HG03108 (cell line): ENCODE data around the gene TMEM175.

Experiments
- ATAC-seq: cut with Tn5 transposase; IDR thresholded peaks from one replicate; pipeline ENCODE4 v1.9.1; 2021; ENCODE audit warnings: moderate library complexity; ENCODE audit not compliant: unreplicated experiment

The TMEM175 gene

DNA sequence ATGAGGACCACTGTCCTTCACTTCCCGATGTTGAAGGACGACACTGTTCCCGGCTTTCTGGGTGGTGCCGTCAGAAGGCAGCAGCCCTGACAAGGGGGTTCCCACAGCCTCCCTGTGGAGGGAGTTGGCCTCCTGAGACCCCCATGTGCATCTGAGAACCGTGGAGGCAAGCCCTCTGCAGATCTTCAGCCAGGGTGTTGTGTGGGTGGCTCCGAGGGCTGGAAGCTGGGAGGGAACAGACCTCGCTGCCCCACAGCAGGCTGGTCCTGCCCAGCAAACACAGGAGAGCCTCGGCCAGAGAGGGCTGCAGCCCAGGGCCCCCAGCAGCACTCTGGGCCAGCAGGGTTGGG, 24.9 kb downstream of the TMEM175 start:
- no peak for ATAC-seq

- no peak for ATAC-seq
Measured at GRCh38 chr4:957581-958313, 25.5 kb downstream of the TMEM175 start.

DNA sequence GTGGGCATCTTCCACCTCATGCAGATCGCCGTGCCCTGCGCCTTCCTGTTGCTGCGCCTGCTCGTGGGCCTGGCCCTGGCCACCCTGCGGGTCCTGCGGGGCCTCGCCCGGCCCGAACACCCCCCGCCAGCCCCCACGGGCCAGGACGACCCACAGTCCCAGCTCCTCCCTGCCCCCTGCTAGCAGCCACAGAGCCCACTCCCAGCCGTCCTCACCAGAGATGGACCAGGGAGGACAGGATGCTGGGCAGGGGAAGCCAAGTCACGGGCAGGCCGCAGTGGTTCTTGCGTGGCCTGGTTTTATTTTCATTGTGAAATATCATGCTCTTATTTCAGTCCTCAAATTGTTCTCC, 26.0 kb downstream of the TMEM175 start:
- ATAC-seq: no peak

DNA sequence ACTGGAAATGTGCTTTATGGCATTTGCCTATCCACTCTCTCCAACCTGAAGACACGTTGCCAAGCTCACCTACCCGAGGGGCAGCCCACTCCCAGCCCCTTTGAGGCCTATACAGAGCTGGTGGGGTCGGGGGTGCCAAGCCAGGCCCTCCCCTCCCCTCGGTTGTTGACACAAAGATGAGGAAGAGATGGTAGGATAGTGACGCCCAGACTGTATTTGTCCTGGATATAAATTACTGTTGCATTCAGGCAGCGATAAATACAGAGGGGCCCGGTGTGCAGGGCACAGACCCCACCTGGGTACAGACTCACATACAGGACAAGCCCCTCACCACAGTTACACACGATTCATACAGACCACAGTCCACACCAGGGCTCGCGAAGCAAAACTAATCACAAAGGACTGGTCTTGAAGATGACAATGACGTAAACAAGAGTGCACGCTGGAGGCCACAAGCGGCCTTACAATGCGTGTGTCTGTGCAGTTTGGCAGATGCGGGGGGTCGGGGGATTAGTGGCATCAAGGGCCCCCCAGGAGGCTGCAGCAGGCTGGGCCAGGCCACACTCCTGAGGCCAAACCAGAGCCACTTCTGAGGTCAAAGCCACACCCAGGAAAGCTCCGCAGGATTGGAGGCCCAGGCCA, 26.6 kb downstream of the TMEM175 start:
- ATAC-seq: no peak

DNA sequence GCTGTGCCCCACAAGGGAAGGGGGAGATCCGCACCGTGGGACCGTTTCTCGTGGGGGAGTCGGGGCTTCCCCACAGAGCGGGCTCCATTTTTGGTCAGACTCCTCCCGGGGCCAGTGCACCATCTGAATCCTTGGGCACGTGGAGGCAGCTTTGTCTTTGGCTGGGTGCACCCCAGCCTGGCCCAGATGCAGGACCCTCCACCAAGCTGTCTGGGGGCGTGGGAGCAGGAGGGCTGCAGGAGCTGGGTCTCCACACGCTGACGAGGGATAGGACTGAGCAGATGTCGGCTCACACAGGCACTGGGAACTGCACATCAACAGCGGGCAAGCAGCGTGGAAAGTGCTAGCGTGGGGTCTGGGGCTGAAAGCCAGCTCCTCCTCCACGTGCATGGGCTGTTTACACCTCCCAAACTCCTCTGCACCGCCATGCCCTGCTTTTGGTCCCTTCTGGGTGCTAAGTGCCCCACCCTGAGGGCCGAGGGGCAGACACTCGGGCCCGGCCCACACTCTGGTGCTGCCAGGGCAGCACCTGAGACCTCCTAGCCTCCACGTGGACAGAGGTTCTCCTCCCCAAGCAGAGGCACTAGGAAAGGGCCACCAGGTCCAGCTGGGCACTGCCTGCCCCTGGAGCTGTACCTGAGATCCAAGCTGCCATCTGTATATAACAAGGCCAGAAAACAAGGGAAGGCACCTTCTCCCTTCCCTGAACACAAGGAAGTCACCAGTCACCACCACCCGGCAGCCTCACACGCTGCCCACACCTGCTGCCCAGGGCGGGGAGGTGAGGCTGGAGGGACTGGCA, 27.3 kb downstream of the TMEM175 start:
- ATAC-seq: no peak

DNA sequence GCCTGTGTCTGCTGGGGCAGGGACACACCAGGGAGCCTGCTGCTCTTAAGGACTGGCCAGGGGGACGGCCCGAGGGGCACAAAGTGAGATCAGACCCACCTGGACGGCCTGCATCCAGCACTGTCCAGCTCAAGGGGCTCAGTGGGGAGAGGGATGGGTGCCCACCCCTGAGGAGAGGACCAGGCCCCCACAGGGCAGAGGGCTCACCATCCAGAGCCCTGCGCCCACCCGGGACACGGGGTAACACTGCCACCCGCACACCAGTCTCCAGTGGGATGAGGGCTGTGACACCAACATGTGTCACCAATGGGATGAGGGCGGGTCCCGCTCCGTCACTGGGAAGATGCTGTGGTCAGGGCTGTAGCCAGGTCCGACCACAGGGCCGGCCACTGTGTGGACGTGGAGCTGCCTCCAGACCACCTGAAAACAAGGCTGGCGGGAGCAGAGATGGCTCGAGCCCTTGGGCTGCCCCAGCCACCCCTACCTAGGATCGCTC, 27.9 kb downstream of the TMEM175 start:
- ATAC-seq: no peak

DNA sequence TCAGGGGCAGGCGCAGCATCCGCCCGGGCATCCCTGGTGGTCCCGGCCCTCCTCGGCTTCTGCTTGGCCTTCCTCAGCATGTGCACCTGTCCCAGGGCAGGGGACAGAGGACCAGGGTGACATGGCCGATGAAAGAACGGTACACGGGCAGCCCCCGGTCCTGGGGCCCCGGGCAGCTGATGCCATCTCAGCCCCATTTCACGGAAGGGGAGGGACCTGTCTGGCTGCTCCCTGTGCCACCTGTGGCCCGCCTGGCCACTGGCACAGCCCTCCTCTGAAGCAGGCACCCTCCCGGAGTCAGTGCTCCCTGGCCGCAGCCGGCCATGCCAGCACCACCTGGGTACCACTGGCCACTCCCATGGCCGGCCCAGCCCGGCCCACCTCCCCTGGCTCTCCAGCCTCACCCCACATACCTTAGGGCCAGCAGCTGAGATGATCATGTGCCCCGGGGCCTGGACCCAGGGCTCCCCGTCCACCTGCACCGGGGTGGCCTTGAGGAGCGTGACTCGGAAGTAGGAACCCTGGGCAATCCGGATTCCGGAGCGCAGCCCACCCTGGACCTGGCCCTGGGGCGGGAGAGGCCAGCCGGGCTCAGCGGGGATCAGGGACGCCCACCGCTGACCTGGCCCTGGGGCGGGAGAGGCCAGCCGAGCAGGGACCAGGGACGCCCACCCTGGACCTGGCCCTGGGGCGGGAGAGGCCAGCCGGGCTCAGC, 28.5 kb downstream of the TMEM175 start:
- ATAC-seq: no peak

DNA sequence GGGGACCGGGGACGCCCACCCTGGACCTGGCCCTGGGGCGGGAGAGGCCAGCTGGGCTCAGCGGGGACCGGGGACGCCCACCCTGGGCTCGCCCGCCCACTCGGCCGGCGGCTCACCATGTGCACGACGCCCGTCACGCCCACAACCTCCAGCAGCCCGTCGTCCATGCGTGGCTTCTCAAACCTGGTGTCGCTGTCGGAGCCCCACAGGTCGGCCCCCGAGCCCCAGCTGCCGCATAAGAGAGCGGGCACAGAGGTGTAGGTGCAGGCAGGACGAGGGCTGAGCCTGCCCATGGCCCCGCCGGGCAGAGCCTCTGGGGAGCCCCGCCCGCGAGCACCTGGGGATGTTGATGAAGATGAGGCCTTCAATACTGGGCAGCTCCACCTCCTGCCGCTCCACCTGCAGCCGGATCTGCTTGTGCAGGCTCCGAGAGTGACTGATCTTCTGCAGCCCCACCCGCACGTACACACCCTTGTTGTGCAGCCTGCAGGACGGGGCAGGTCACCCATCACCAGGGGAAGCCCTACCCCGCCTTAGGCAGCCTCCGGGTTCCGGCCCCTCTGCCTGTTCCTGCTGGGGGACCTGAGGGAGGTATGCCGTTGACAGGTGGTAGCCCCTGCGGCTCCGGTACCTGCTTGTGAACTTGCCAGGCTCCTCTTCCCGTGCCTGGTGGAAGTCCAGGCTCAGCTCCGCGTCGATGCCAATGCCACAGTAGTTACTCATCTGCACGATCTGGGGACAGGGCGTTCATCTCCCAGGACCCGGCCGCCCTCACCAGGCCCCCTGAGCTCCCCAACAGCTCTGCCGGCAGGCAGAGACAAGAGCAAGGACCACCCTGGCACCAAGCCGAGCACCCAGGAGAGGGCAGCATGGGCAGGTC, 29.3 kb downstream of the TMEM175 start:
- no peak for ATAC-seq

GRCh38 chr4:962231-963208, 30.3 kb downstream of the TMEM175 start:
- ATAC-seq: no peak

DNA sequence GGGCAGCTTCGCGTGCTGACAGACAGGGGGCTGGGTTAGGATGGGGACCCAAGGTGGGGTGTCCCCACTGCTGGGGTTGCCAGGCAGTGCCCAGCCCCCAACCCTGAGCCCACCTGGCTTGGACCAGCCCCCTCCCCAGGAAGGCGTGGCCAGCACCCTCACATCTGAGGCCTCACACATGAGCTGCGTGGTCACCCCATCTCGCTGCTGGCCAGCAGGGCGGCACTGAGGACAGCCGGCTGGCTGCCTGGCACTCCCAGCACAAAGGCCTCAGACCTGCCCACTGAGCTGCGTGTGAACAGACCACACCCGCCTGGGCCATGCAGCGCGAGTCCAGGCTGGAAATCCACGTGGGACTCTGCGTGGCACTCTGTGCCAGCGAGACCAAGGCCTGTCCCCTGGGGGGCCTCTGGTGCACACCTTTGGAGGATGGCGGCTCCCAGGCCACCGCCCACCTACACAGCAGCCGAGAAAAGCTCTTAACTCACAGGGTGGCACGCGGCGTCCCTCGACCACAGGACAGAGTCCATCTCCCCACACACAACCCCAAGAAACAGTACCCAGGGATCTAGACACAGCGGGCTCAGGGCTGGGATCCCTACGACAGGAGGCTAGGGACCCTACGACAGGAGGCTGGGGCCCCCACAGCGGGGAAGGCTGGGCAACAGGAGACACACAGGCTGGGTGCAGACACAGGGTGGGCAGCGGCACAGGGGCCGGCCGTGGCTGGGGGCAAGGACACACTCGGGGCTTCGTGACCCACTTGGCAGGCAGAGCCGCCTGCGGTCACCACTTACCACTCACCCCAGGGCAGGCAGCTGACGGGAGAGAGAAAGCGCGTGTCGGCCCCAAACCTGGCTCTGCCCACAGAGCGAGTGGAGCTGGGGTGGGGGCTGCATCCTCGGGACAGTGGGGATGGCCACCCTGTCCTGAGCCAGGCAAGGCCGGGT, 31.3 kb downstream of the TMEM175 start:
- no peak for ATAC-seq

DNA sequence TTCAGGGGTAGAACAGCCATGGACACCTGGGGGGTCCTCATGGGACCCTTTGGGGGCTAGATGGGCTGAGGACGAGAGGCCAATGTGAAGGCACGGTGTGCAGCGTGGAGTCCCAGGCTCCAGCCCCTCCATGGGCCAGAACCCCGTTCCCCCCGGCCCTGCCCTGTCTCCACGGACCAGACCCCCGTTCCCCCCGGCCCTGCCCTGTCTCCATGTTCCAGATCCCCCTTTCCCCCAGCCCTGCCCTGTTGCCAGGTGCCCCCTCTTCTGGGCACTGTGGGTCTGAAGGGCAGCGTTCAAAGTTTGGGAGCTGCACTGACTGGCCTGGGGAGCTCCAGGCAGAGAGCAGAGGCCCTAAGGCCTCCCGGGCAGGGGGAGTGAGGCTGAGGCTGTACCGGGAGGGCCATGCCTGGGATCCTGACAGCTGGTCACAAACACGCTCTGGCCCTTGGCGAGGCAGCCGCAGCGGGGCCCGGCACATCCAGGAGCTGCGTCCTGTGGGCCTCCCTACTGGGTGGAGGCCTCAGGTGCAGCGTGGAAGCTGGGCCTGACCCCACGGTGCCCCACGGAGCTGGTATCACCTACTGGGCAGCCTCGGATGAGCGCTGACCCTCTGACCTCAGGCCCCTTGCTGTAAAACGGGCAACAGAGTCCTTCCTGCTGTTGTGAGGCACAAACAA, 32.2 kb downstream of the TMEM175 start:
- ATAC-seq: no peak

GRCh38 chr4:965048-965765, 32.9 kb downstream of the TMEM175 start:
- no peak for ATAC-seq

DNA sequence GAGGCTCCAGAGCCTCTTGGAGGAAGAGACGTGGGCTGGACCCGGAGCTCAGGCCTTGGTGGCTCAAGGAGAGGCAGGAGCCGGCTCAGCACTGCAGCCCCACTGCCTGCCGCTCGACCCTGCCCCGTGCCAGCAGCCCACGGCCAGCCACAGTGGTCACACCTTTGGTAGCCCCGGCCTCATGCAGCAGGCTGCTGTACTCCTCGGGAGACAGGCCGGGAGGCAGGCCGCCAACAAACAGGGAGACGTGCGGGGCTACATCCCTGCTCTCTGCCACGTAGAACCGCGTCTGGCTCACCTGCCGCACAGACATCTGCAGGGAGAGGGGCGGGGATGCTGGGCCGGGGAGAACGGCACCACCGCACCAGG, 33.5 kb downstream of the TMEM175 start:
- ATAC-seq: no peak

DNA sequence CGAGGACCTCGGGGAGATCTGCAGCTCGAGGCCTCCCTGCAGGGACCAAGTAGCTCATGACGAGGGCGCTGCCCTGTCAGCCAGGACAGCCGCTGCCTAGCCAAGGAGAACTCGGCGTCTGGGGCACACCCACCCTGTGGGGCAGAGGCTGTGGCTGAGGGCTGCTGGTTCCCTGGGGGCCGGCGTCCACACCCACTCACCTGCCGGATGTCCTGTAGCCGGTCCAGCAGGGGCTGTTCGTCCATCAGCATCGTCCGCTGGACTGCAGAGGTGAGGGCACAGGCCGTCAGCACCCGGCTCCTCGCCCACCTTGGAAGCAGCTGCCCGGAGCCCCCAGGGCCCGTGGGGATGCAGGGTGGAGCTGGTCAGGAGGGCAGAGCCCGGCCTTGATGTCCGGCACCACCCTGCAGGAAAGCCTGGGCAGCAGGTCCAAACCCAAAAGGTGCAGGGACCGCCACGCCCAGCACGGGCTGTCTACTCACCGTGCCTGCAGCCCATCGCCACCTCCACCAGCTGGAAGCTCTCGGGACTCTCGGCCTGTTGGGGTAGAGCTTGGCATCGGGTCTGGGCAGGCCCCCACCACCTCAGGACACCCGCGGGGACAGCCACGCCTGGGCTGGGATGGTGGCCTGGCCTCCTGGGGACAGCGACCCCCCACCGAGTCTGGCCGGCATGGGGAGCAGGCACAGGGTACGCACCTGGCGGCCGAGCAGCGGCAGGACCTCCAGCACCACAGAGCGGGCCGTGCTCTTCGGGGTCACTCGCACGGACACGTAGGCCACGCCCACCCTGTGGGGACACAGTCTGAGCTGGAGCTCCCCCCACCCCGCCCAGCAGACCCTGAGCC, 34.2 kb downstream of the TMEM175 start:
- ATAC-seq: no peak

DNA sequence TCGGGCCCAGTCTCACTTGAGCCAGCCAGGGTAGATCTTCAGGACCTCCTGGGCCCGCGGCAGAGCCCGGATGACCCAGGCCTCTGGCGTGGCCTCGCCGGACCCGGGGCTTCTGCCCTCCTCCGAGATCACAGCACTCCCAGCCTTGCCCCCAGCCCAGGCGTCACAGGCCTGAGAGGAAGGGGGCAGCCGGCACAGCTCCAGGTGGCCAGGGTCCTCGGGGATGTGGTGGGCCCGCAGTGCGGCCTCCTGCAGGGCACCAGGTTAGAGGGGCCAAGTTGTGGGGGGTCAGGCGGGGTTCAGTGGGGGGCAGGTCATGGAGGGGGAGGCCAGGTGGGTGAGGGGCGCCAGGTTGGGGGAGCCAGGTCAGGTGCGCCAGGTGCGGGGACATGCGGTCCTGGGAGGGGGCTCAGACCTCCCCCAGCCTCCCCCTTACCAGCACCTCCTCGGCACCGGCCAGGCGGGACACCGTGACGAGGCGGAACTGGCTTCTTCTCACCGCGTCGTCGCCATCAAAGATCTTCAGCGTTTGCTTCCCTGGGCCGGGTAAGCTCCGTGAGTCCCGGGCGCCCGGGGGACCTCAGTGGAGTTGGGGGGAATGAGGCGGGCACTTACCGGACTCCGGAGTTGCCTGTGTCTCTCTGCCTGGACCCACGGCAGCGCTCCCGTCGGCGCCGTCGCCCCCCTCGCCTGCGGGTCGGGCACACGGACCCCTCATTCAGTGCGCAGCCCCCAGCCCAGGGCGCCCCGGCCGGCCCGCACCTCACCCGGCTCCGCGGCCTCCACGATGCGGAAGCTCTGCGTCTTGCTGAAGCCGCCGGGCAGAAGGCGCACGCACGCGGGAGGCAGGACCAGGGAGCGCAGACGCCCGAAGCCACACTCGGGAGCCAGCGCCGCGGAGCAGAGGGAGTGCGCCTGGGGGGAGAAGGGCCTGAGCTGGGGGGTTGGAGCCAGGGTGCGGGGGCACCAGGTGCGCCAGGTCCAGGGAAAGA, 35.1 kb downstream of the TMEM175 start:
- ATAC-seq: no peak
